ENCODE measurements around the gene EPG5. TPM values are rescaled to one million over a fixed set of nuclear protein-coding genes. Genes with fewer than 3 reads are reported as not detected.

The EPG5 gene
- total and polyA plus RNA-seq, 2 donors (not counting 3 experiments of a cell fraction or from before 2014, with no cell fraction given) = 16.7 to 25.6 TPM

DNA sequence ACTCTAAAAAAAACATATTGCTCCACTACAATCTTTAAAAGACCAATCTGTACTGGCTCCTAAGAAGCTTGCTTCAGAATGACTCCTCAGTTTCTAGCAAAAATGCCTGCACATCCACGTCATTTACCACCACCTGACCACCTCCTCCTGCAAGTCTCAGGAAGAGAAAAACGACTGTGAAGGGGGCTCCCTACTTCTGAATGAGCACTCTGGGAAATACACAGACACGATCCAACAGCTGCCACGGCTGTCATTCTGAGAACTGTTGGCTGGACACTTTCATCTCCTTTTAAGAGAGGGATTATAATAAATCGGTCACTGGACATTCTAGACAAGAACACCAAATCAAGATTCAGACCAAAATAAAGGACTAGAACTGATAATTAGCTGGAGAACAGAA lies 21.5 kb downstream of the EPG5 start:
- BruUV-seq (replicated peaks) = no TSS peak
- Histone ChIP-seq H3K9ac (replicated peaks; ENCODE audit: extremely low read depth, insufficient read depth, low read length) (no peak overlapping the region), H3K4me3 (replicated peaks in 1 of 3; ENCODE audit: insufficient read depth in 1 of 3, low read depth in 1 of 3, low read length in 3 of 3) (no peak overlapping the region), H2AFZ (ENCODE audit: low read depth, low read length) (no peak overlapping the region), H3K79me2 (ENCODE audit: control insufficient read depth, insufficient read depth, low read length) (no peaks in the 10 kb centered on the region), H3K27ac (ENCODE audit: insufficient read depth, low read depth, low read length) (no peak overlapping the region), H3K9me3 (replicated peaks; ENCODE audit: control insufficient read depth, insufficient read depth, low read length) (no peaks in the 10 kb centered on the region), H4K20me1 (replicated peaks; ENCODE audit: control insufficient read depth, extremely low read depth, insufficient read depth, low read length) (no peaks in the 10 kb centered on the region), H3K36me3 (ENCODE audit: control insufficient read depth in 2 of 2, extremely low read depth in 1 of 2, insufficient read depth in 2 of 2, low read length in 2 of 2) (peaks cover 6 to 19% of the 10 kb centered on the region in 2 experiments), H3K9me1 (replicated peaks; ENCODE audit: control insufficient read depth, extremely low read depth, insufficient read depth, low read length) (no peaks in the 10 kb centered on the region), H3K4me2 (ENCODE audit: insufficient read depth, low read length) (no peak overlapping the region), H3K4me1 (ENCODE audit: control insufficient read depth, extremely low read depth, insufficient read depth, low read length) (no peaks in the 10 kb centered on the region), H3K27me3 (ENCODE audit: control insufficient read depth in 2 of 2, insufficient read depth in 2 of 2, low read length in 2 of 2) (no peaks in the 10 kb centered on the region)
- TF ChIP-seq FOS (IDR thresholded peaks at IDR 0.05; ENCODE audit: borderline replicate concordance, insufficient read depth, low read length) = no peak
- TF ChIP-seq, protein P1, sequence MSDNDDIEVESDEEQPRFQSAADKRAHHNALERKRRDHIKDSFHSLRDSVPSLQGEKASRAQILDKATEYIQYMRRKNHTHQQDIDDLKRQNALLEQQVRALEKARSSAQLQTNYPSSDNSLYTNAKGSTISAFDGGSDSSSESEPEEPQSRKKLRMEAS (IDR thresholded peaks at IDR 0.05; ENCODE audit: insufficient read depth, insufficient read length) = no peak
- TF ChIP-seq POLR2AphosphoS5 (IDR thresholded peaks at IDR 0.05; ENCODE audit: insufficient read depth, low read depth, low read length) = no peak
- no peak for TF ChIP-seq POLR2A (IDR thresholded peaks at IDR 0.05; ENCODE audit: low read depth, low read length)
- TF ChIP-seq, protein P2, sequence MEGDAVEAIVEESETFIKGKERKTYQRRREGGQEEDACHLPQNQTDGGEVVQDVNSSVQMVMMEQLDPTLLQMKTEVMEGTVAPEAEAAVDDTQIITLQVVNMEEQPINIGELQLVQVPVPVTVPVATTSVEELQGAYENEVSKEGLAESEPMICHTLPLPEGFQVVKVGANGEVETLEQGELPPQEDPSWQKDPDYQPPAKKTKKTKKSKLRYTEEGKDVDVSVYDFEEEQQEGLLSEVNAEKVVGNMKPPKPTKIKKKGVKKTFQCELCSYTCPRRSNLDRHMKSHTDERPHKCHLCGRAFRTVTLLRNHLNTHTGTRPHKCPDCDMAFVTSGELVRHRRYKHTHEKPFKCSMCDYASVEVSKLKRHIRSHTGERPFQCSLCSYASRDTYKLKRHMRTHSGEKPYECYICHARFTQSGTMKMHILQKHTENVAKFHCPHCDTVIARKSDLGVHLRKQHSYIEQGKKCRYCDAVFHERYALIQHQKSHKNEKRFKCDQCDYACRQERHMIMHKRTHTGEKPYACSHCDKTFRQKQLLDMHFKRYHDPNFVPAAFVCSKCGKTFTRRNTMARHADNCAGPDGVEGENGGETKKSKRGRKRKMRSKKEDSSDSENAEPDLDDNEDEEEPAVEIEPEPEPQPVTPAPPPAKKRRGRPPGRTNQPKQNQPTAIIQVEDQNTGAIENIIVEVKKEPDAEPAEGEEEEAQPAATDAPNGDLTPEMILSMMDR (IDR thresholded peaks at IDR 0.05; ENCODE audit: extremely low read depth in 1 of 2, insufficient read depth in 1 of 2, low read depth in 1 of 2, low read length in 2 of 2) = no peak
- no peak for TF ChIP-seq EZH2 (IDR thresholded peaks at IDR 0.05; ENCODE audit: borderline replicate concordance, low read depth, low read length, severe bottlenecking)
- TF ChIP-seq MYC (IDR thresholded peaks at IDR 0.05; ENCODE audit: low read depth, low read length) = no peak
- no peak for TF ChIP-seq JUN (IDR thresholded peaks at IDR 0.05; ENCODE audit: borderline replicate concordance, insufficient read depth, insufficient read length, low read depth)
- no peak for TF ChIP-seq GATA2 (IDR thresholded peaks at IDR 0.05; ENCODE audit: insufficient read depth, insufficient read length, low read depth, low read length)
- dilution Hi-C loops (cut with MboI; ENCODE audit: extremely low pct_ligation_motif_present, low sequenced_read_pairs) (no loop called here), intact Hi-C loops (cut with micrococcal nuclease) (no loop called here)
- CTCF ChIA-PET = no interaction called here
- DNase-seq (ENCODE audit: low read depth, low spot score) = no peak
- FAIRE-seq = no peak
- POLR2A ChIA-PET = interaction anchor here (0.6 kb wide), 1 partner anchor 9 kb away, joined by 5 read pairs; no protein-coding TSS in a partner anchor
